Liver (tissue), 9 donors: ENCODE data around the gene DAPK1. TPM values are rescaled to one million over a fixed set of nuclear protein-coding genes. Genes with fewer than 3 reads are reported as not detected.

ENCODE experiments used
- DNase-seq: peaks from one replicate; pipeline ENCODE4 v3.0.0-alpha.2; 2017; ENCODE audit warnings: low spot score
- H3K27ac ChIP-seq, 2 donors: one replicate each; pipeline ENCODE4 v1.7.0; 2013; ENCODE audit warnings: inconsistent platforms in 2 of 2, low read length in 2 of 2, control low read depth in 1 of 2, low read depth in 1 of 2, mild to moderate bottlenecking in 1 of 2
- H3K27me3 ChIP-seq, 4 donors: one replicate each; pipeline versions ENCODE4 v1.6.1 to v1.7.0; 2013; ENCODE audit warnings: low read length in 3 of 4, inconsistent platforms in 1 of 4, mild to moderate bottlenecking in 1 of 4, moderate library complexity in 1 of 4; ENCODE audit not compliant: control insufficient read depth in 4 of 4, insufficient read depth in 4 of 4
- H3K36me3 ChIP-seq, 4 donors: one replicate each; pipeline versions ENCODE4 v1.6.1 to v1.7.0; 2013; ENCODE audit warnings: low read length in 3 of 4, mild to moderate bottlenecking in 3 of 4, low read depth in 1 of 4, moderate library complexity in 1 of 4; ENCODE audit not compliant: control insufficient read depth in 4 of 4, insufficient read depth in 3 of 4
- H3K4me1 ChIP-seq, 4 donors: one replicate each; pipeline versions ENCODE4 v1.6.1 to v1.7.0; 2013; ENCODE audit warnings: low read length in 3 of 4, mild to moderate bottlenecking in 3 of 4, moderate library complexity in 1 of 4; ENCODE audit not compliant: control insufficient read depth in 4 of 4, insufficient read depth in 4 of 4
- H3K4me3 ChIP-seq, 3 donors: one replicate each; pipeline versions ENCODE4 v1.6.1 to v1.7.0; 2013; ENCODE audit warnings: low read length in 3 of 3, control low read depth in 1 of 3, low read depth in 1 of 3, mild to moderate bottlenecking in 1 of 3
- H3K9ac ChIP-seq, 2 donors: one replicate each; pipeline ENCODE4 v1.7.0; 2013; ENCODE audit warnings: low read length in 2 of 2, mild to moderate bottlenecking in 2 of 2, moderate library complexity in 2 of 2, control low read depth in 1 of 2, low read depth in 1 of 2
- H3K9me3 ChIP-seq, 4 donors: one replicate each; pipeline versions ENCODE4 v1.6.1 to v1.7.0; 2013; ENCODE audit warnings: low read length in 3 of 4; ENCODE audit not compliant: control insufficient read depth in 4 of 4
- ATF3 ChIP-seq: IDR thresholded peaks from 2 replicates; pipeline ENCODE4 v1.6.1; 2016; ENCODE audit warnings: antibody characterized with exemption
- EGR1 ChIP-seq, 2 donors: IDR thresholded peaks; 2 replicates each; pipeline ENCODE4 v1.6.1; 2016 to 2018; ENCODE audit warnings: antibody characterized with exemption in 2 of 2, low read depth in 2 of 2
- FOXA2 ChIP-seq: IDR thresholded peaks from 2 replicates; pipeline ENCODE4 v1.6.1; 2016; ENCODE audit warnings: antibody characterized with exemption
- GABPA ChIP-seq, 2 donors: IDR thresholded peaks in 1 of 2; conservative IDR thresholded peaks in 1 of 2; 2 replicates each; pipeline ENCODE4 v1.6.1; 2016; ENCODE audit warnings: antibody characterized with exemption in 2 of 2, mild to moderate bottlenecking in 1 of 2, moderate library complexity in 1 of 2
- HNF4G ChIP-seq: IDR thresholded peaks from 2 replicates; pipeline ENCODE4 v1.6.1; 2016; ENCODE audit warnings: antibody characterized with exemption
- JUND ChIP-seq, 2 donors: IDR thresholded peaks; 2 replicates each; pipeline ENCODE4 v1.6.1; 2016; ENCODE audit warnings: antibody characterized with exemption in 2 of 2
- NR2F2 ChIP-seq: IDR thresholded peaks from 2 replicates; pipeline ENCODE4 v1.6.1; 2016; ENCODE audit warnings: antibody characterized with exemption
- RAD21 ChIP-seq, 2 donors: IDR thresholded peaks; 2 replicates each; pipeline ENCODE4 v1.6.1; 2016; ENCODE audit warnings: antibody characterized with exemption in 2 of 2, mild to moderate bottlenecking in 2 of 2
- RXRA ChIP-seq, 2 donors: IDR thresholded peaks; 2 replicates each; pipeline ENCODE4 v1.6.1; 2017 to 2018; ENCODE audit warnings: antibody characterized with exemption in 2 of 2, mild to moderate bottlenecking in 1 of 2
- SP1 ChIP-seq: IDR thresholded peaks from 2 replicates; pipeline ENCODE4 v1.6.1; 2018; ENCODE audit warnings: antibody characterized with exemption, mild to moderate bottlenecking
- TAF1 ChIP-seq: conservative IDR thresholded peaks from 2 replicates; pipeline ENCODE4 v1.6.1; 2016; ENCODE audit warnings: antibody characterized with exemption, mild to moderate bottlenecking
- ZBTB33 ChIP-seq: IDR thresholded peaks from 2 replicates; pipeline ENCODE4 v1.6.1; 2016; ENCODE audit warnings: antibody characterized with exemption
- WGBS: extraction: QIAGEN DNeasy Blood & Tissue Kit; methylation state at CpG from one replicate; pipeline ENCODE4 v1.1.7; 2013; 5-methylcytosine and 5-hydroxymethylcytosine counted together
- polyA plus RNA-seq, 2 donors: library from polyadenylated mRNA; stranded (reverse) in 1 of 2; unstranded in 1 of 2; fragments of 200-250 nt in 1 of 2; fragments of >200 nt in 1 of 2; fragmentation: Nextera tagmentation in 1 of 2; extraction: Ambion mirVana in 1 of 2; gene quantifications; one replicate each; pipeline versions ENCODE4 v1.2.1 to v1.2.3, GENCODE V29; 2013 to 2015
- total RNA-seq, 2 donors: library from RNA; depleted of rRNA; stranded (reverse); fragments of >200 nt; gene quantifications; one replicate each; pipeline ENCODE4 v1.2.3, GENCODE V29; 2014
- donor health status: healthy.
- donor health status: healthy.
- donor health status: healthy.
- donor health status: healthy.
- donor health status: healthy.

Gene DAPK1
- total and polyA plus RNA-seq, 4 donors = 14.0 to 40.8 (median 21.8) TPM

GRCh38 chr9:87525546-87526303 is 28.1 kb downstream of the DAPK1 start:
- H3K4me1 ChIP-seq = peaks cover 2 to 21% (median 15%) of the 10 kb centered on the region in 4 donors
- no peak for TF ChIP-seq JUND (IDR thresholded peaks at IDR 0.05)
- TF ChIP-seq ATF3 = no peak
- TF ChIP-seq RAD21 (IDR thresholded peaks at IDR 0.05) = no peak
- TF ChIP-seq NR2F2 = no peak
- no peak for TF ChIP-seq FOXA2
- TF ChIP-seq RXRA (IDR thresholded peaks at IDR 0.05) = no peak
- no peak for TF ChIP-seq HNF4G
- TF ChIP-seq EGR1 (IDR thresholded peaks at IDR 0.05; ENCODE audit: low read depth in 2 of 2) = no peak
- no peak for TF ChIP-seq TAF1
- TF ChIP-seq GABPA (IDR thresholded peaks at IDR 0.05 in 1 of 2, conservative IDR thresholded peaks at IDR 0.05 in 1 of 2) = no peak
- no peak for TF ChIP-seq ZBTB33
- TF ChIP-seq SP1 = no peak
- 79% methylated on average over 9 of the region's 9 CpGs for WGBS
- no peak for DNase-seq
- H3K4me3 ChIP-seq = no peak overlapping the region
- H3K9ac ChIP-seq = no peak overlapping the region
- H3K27ac ChIP-seq = no peak overlapping the region
- H3K9me3 ChIP-seq = no peaks in the 10 kb centered on the region
- H3K36me3 ChIP-seq = peaks cover 0 to 9% (median 3%) of the 10 kb centered on the region in 4 donors
- no peaks in the 10 kb centered on the region for H3K27me3 ChIP-seq

GRCh38 chr9:87527211-87527916 is 29.7 kb downstream of the DAPK1 start:
- WGBS = 73% methylated on average over 13 of the region's 13 CpGs
- peak in 1 of 2 donors; percentile 28 for TF ChIP-seq RAD21 (IDR thresholded peaks at IDR 0.05)
- TF ChIP-seq ATF3 = no peak
- no peak for TF ChIP-seq ZBTB33
- TF ChIP-seq FOXA2 = no peak
- no peak for TF ChIP-seq SP1
- TF ChIP-seq JUND (IDR thresholded peaks at IDR 0.05) = no peak
- H3K4me3 ChIP-seq = no peak overlapping the region
- peaks cover 0 to 2% (median 0%) of the 10 kb centered on the region in 4 donors for H3K36me3 ChIP-seq
- H3K27me3 ChIP-seq = no peaks in the 10 kb centered on the region
- peaks cover 2 to 29% (median 22%) of the 10 kb centered on the region in 4 donors for H3K4me1 ChIP-seq
- H3K9me3 ChIP-seq = no peaks in the 10 kb centered on the region
- no peak overlapping the region for H3K9ac ChIP-seq
- DNase-seq = no peak
- H3K27ac ChIP-seq = no peak overlapping the region
